PFSK-1 (cell line): ENCODE measurements around the gene FSCN2.

Experiments
- FOXP2 ChIP-seq: optimal IDR thresholded peaks from 2 replicates; pipeline ENCODE3; 2011; ENCODE audit warnings: borderline replicate concordance, control low read depth, inconsistent platforms; ENCODE audit not compliant: insufficient read depth; ENCODE audit errors: extremely low read length, extremely low read depth
- POLR2AphosphoS5 ChIP-seq: IDR thresholded peaks from 2 replicates; pipeline ENCODE4 v1.6.1; 2012; ENCODE audit warnings: low read depth, mild to moderate bottlenecking, control low read depth, low read length, moderate library complexity
- REST ChIP-seq, 2 experiments: IDR thresholded peaks; 2 replicates each; pipeline versions ENCODE4 v1.6.1 to v1.8.0; 2011 to 2012; ENCODE audit warnings: low read depth in 2 of 2, low read length in 2 of 2, control low read depth in 1 of 2, inconsistent platforms in 1 of 2, mild to moderate bottlenecking in 1 of 2, moderate library complexity in 1 of 2; ENCODE audit not compliant: insufficient read depth in 1 of 2
- SIN3A ChIP-seq: IDR thresholded peaks from 2 replicates; pipeline ENCODE4 v1.6.1; 2012; ENCODE audit warnings: mild to moderate bottlenecking, low read length, moderate library complexity, borderline replicate concordance; ENCODE audit not compliant: insufficient read depth
- TAF1 ChIP-seq: IDR thresholded peaks from 2 replicates; pipeline ENCODE4 v1.6.1; 2012; ENCODE audit warnings: low read length, control low read depth, borderline replicate concordance; ENCODE audit not compliant: insufficient read depth

The FSCN2 gene

GRCh38 chr17:81579821-81580321, 51.7 kb downstream of the FSCN2 start:
- TF ChIP-seq POLR2AphosphoS5 (no peak), FOXP2 (no peak), TAF1 (no peak), REST (IDR thresholded peaks at IDR 0.05; ENCODE audit: insufficient read depth in 1 of 2, low read depth in 2 of 2, low read length in 2 of 2) (no peak), SIN3A (no peak)

- no peak for TF ChIP-seq TAF1
- no peak for TF ChIP-seq FOXP2
- no peak for TF ChIP-seq SIN3A
Measured at GRCh38 chr17:81580481-81580880, 52.3 kb downstream of the FSCN2 start.

DNA sequence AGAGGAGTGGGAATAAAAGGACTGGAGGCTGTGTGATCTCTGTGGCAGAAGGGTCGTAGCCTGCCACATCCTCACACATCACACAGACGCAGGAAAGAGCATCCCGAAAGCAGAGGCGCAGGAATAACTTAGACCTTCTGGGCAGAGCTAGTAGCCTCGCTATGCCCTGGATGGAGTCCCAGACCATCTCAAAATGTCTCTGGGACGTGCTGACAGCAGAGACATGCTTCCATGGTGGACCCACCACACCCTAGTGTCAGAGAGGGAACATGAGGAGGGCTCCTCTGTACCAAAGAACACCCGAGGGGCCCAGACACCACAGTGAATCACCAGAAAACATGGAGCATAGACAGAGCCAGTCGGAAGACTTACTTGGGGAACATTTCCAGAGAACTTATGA, 53.6 kb downstream of the FSCN2 start:
- TF ChIP-seq TAF1 (no peak), REST (IDR thresholded peaks at IDR 0.05; ENCODE audit: insufficient read depth in 1 of 2, low read depth in 2 of 2, low read length in 2 of 2) (no peak), POLR2AphosphoS5 (no peak), SIN3A (no peak), FOXP2 (no peak)

- TF ChIP-seq POLR2AphosphoS5: no peak
- no peak for TF ChIP-seq TAF1
- TF ChIP-seq SIN3A: no peak
- TF ChIP-seq REST (IDR thresholded peaks at IDR 0.05; ENCODE audit: insufficient read depth in 1 of 2, low read depth in 2 of 2, low read length in 2 of 2): no peak
- TF ChIP-seq FOXP2: no peak
Measured at GRCh38 chr17:81582341-81582740, 54.2 kb downstream of the FSCN2 start.

DNA sequence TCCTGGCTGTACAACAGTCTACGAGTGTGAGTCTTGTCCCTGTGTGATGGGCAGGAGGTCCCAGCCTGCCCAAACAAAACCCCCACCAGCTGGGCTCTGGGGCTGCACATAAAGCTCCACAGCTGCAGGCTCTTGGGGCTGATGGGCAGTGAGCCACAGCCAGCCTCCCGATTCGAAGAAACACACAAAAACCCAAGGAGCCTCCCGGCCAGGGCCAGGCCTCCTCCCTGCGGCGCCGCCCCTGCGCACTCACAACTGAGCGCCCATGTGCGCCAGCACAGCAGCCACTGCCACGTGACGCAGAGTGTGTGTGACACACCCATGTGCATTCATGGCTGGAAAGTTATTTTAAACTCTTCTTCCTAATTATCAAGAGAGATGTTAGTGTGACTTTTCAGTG, 54.6 kb downstream of the FSCN2 start:
- TF ChIP-seq SIN3A (no peak), REST (IDR thresholded peaks at IDR 0.05; ENCODE audit: insufficient read depth in 1 of 2, low read depth in 2 of 2, low read length in 2 of 2) (no peak), POLR2AphosphoS5 (no peak), TAF1 (no peak), FOXP2 (no peak)
